GM18861 (cell line): ENCODE data around the gene TRUB2.

Experiments used
- ATAC-seq: cut with Tn5 transposase; IDR thresholded peaks from one replicate; pipeline ENCODE4 v1.9.1; 2021; ENCODE audit not compliant: unreplicated experiment

Gene TRUB2

DNA sequence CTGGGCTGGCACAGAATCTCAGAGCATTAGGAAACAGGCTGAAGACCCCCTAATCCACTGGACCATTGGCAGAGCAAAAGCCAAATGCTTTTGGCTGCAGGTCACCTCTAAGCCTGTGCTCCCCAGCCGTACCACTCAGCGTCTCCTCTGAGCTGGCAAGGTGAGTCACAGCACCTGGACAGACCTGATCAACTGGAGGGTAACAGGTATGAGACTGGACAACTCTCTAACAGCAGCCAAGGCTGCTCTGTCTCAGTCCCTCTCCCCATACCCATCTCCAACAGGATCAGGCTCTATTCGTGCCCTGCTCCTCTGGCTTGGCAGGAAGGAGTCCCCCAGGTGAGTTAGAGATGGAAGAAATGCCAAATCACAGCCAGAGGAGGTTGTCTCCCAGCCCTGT, 51.1 kb downstream of the TRUB2 start:
- no peak for ATAC-seq

DNA sequence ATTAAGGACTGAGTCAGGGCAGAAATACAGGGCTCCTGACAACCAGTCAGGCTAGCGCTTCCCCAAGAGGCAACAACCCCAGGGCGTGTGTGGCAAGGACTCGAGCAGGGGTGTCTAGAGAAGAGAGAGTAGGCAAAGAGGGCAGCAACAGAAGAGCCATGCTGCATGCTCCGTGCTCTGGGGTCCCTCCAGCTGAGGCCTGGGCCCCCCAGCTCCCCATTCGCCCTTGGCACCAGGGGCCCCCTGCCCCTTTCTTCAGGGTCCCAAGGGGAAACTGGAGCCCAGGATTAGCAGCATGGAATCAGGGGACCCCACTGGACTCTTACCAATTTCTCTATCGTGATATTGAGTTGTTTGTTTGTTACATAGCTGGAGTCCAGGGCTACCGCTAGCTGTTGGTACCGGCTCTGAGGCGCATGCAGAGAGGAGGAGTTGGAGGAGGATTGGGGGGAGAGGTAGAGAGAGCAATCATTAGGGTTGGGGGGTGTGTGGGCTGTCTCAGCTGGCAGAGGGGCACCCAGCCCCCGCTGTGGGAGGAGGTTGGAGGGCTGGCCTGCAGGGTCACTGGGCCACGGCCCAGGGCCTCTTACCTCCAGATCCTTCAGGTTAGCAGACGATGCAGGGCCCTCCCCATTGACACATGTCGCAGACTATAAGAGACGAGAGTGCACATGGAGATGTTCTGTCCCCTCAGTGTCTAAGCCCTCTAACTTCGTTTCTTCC, 55.2 kb downstream of the TRUB2 start:
- no peak for ATAC-seq

DNA sequence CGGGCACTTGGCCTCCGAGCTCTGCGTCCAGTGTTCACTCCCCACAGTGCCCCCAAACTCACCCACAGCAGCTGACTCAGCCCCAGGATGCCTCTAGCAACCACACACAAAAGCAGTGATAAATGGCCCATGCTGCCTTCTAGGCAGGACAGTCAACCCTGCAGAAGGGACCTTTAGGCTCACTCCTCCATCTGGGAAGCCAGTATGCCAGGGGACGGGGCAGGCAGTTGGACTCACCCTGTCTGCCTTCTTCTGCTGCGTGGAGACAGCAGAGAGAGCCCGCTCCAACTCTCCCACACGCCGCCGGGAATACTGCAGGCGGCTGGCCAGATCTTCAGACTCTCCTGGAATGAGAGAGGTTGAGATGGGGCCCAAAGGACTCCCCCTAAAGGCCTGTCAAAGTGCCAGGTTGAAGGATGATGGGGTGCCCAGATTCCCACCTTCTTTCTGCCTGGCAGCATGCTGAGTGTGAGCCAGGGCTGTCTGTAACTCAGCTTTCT, 56.8 kb downstream of the TRUB2 start:
- ATAC-seq, result no peak

DNA sequence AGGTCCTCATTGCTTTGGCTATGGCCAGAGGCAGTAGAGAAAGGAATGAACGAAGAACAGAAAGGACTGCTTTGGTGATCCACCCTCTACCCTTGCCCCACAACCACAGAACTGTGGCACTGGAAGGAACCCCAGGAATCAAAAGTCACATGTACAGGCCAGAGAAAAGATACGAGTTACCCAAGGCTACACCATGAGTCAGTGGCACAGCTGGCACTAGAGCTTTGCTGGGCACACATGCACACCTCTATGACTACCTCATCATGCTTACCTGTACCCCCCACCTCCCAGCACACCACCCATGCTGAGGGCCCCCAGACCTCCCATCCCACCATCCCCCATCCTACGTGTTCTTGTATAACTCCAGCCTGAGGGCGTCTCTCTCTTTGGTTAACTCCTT, 59.6 kb downstream of the TRUB2 start:
- ATAC-seq, result no peak

DNA sequence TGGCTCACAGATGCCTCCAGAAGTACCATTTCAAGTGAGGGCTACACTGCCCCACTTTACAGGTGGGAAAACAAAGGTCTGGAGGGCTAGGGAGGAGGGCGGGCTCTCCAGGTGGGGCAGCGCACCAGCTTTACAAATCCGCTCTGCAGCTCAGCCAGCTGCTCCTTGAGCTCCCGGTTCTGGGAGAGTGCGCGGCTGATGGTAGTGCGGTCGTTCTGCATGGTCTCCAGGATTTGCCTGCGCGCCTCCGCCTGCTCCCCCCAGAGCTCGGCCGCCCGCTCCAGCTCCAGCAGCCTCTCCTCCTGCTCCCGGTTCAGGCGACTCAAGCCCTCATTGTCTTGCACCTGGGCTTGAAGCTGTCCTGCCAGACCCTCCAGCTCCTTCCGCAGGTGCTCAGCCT, 61.9 kb downstream of the TRUB2 start:
- ATAC-seq, result no peak

DNA sequence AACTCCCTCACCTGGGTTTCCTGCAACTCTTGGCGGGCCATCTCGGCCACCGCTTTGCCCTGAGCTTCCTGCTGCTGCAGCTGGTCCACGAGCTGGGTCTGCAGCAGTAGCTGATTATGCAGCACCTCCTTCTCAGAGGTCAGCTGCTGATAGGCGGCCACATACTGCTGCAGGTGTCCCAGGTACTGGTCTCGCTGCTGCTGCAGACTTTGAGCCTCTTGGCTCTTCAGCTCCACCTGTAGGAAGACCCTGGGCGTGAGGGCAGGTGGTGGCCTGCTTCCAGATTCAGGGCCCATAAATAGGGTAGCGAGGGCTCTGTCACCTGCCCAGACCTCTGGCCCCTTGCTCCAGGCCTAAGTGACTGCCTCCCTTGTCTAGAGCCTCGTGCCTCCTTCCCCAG, 63.1 kb downstream of the TRUB2 start:
- ATAC-seq, result no peak

DNA sequence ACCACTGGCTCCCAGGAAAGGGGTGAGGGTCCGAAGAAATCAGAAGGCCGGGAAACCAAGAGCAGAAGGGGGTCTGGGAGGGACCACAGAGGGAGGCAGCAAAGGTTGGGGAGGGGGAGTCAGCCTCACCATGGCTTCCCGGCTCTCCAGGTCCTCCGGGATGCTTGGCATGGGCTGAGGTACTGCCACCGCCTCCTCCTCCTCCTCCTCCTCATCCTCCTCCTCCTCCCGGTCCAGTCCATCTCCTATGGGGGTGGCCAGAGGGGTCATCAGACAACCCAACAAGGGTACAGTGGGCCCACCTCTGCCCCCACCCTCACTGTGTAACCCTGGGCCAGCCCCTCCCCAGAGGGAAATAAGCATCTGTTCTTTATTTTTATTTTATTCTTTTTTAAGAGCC, 63.9 kb downstream of the TRUB2 start:
- no peak for ATAC-seq

DNA sequence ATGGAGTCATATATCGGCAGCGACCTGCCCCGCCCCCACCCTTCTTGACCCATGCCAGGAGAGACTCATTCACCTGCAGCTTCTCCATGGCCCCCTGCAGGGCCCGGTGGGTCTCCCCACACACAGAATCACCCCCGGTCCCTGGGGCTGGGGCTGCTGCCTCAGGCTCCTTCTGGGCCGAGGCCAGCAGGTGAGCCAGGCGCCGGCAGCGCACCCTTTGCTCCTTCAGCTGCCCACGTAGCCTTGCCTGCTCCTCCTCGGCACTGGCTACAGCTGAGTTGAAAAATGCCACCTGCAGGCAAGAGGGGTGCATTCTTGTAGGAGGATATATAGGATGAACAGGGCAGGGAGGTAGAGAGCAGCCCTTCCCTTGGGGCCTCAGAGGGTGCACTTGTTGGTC, 64.3 kb downstream of the TRUB2 start:
- ATAC-seq, result no peak

DNA sequence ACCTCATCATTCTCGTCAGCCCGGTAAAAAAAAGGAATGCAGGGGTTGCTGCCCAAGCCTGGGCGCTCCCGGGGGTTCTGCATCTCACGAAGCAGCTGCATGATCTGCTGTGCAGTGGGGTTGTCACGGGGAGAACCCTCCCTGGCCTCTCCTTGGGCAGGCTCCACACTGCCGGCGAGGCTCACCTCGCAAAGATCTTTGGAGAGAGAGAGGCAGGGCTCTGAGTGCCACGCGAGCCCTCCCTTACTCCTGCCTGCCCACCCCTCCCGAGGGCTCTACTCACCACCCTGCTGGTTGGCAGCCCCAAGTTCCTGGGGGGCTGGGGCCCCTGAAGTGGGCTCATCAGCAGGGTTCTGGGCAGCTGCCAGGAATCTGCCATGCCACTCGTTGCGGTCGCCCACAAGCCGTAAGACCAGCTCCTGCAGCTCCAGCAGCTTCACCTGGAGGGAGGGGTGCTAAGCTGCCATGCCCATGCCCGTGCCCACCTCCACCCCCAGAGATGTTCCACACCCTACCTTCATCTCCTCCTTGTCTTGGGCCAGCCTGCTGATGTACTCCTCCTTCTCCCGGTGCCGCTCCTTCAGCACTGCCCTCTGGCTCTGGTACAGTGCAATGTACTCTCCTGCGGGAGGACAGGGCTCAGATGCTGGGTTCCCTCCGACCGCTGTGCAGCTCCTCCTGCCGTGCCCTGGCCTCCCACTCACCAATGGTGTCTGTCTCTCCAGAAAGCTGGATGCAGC, 65.0 kb downstream of the TRUB2 start:
- ATAC-seq, result no peak
